GM12878 (cell line): ENCODE data around the gene LRRC27. TPM values are rescaled to one million over a fixed set of nuclear protein-coding genes. Genes with fewer than 3 reads are reported as not detected.

Experiments used
- ATAC-seq: fragments of 200-7000 bp; cut with Tn5 transposase; 3 replicates; pipeline ENCODE4 v1.9.1; 2020; ENCODE audit warnings: mild to moderate bottlenecking, moderate library complexity
- BruUV-seq: library from RNA; stranded (reverse); fragments of 400-500 nt; replicated peaks from 2 replicates; lab custom pipeline; 2021; lab: Mats Ljungman, UMichigan
- CTCF ChIA-PET: fragments of 300-600 bp; sonication (Branson Sonifier 250); formaldehyde crosslinking; extraction: SDS; loops from one replicate; lab custom pipeline; 2021; ENCODE audit warnings: inconsistent platforms; lab: Yijun Ruan, JAX
- POLR2A ChIA-PET: fragments of 350-600 bp; formaldehyde crosslinking; extraction: SDS; loops from one replicate; lab custom pipeline; 2021; ENCODE audit warnings: inconsistent platforms; lab: Charles Lee
- RAD21 ChIA-PET: fragments of 300-600 bp; sonication (Branson Sonifier 250); formaldehyde crosslinking; loops from one replicate; lab custom pipeline; 2023; ENCODE audit warnings: antibody characterized with exemption; ENCODE audit not compliant: unreplicated experiment; lab: Charles Lee
- SMC1A ChIA-PET: fragments of 300-600 bp; sonication (Branson Sonifier 250); formaldehyde crosslinking; loops from one replicate; lab custom pipeline; 2023; ENCODE audit not compliant: unreplicated experiment, uncharacterized antibody; lab: Charles Lee
- DNase-seq: peaks from one replicate; pipeline ENCODE4 v3.0.0-alpha.2; 2011; ENCODE audit warnings: low read depth, low spot score
- FAIRE-seq: peaks from 3 replicates; lab custom pipeline; 2011; peaks lifted over from hg19 to GRCh38; lab: Jason Lieb, UNC
- H2AFZ ChIP-seq: 2 replicates; pipeline ENCODE4 v1.6.0; 2011; ENCODE audit warnings: low read depth, low read length, control low read depth; ENCODE audit not compliant: control insufficient read depth
- H3K27ac ChIP-seq: 2 replicates; pipeline ENCODE4 v1.5.1; 2011; ENCODE audit warnings: control low read depth; ENCODE audit not compliant: control insufficient read depth, insufficient read depth
- H3K27me3 ChIP-seq, 2 experiments: replicated peaks in 1 of 2; 2 replicates each; pipeline versions ENCODE4 v1.6.0 to v1.6.1; 2011; ENCODE audit warnings: low read length in 1 of 2; ENCODE audit not compliant: control insufficient read depth in 2 of 2, insufficient read depth in 2 of 2
- H3K36me3 ChIP-seq, 2 experiments: 2 replicates each; pipeline ENCODE4 v1.5.1; 2011; ENCODE audit warnings: low read length in 1 of 2; ENCODE audit not compliant: control insufficient read depth in 2 of 2, insufficient read depth in 2 of 2
- H3K4me1 ChIP-seq: 2 replicates; pipeline ENCODE4 v1.6.1; 2011; ENCODE audit warnings: mild to moderate bottlenecking, low read length, moderate library complexity, mixed read lengths; ENCODE audit not compliant: control insufficient read depth, insufficient read depth
- H3K4me2 ChIP-seq: 2 replicates; pipeline ENCODE4 v1.6.0; 2011; ENCODE audit warnings: control low read depth; ENCODE audit not compliant: control insufficient read depth, insufficient read depth
- H3K4me3 ChIP-seq: fragments of 200-600 bp; sonication (generic); 2 replicates; pipeline ENCODE4 v1.5.1; 2016
- H3K79me2 ChIP-seq: 2 replicates; pipeline ENCODE4 v1.6.0; 2011; ENCODE audit warnings: low read length; ENCODE audit not compliant: control insufficient read depth, insufficient read depth
- H3K9ac ChIP-seq: 2 replicates; pipeline ENCODE4 v1.8.0; 2011; ENCODE audit warnings: low read length, control low read depth, mixed read lengths; ENCODE audit not compliant: control insufficient read depth, insufficient read depth
- H3K9me3 ChIP-seq: replicated peaks from 3 replicates; pipeline ENCODE4 v1.5.1; 2011; ENCODE audit warnings: mild to moderate bottlenecking, low read length; ENCODE audit not compliant: control insufficient read depth, insufficient read depth
- H4K20me1 ChIP-seq: 2 replicates; pipeline ENCODE4 v1.6.0; 2011; ENCODE audit not compliant: control insufficient read depth, insufficient read depth
- NFXL1 ChIP-seq: fragments of 450-650 bp; IDR thresholded peaks from 2 replicates; pipeline ENCODE4 v1.6.1; 2017; ENCODE audit warnings: antibody characterized with exemption, mild to moderate bottlenecking, borderline replicate concordance
- NR2C2 ChIP-seq: IDR thresholded peaks from 2 replicates; pipeline ENCODE4 v1.6.1; 2011; ENCODE audit warnings: borderline replicate concordance, low read depth; ENCODE audit not compliant: control insufficient read depth, insufficient read length
- PAX5 ChIP-seq: IDR thresholded peaks from 2 replicates; pipeline ENCODE4 v1.6.1; 2011; ENCODE audit warnings: low read depth, low read length, borderline replicate concordance
- POLR2A ChIP-seq: IDR thresholded peaks from 2 replicates; pipeline ENCODE4 v1.6.1; 2011; ENCODE audit warnings: low read depth, mild to moderate bottlenecking, low read length
- RBBP5 ChIP-seq: fragments of 200-600 bp; sonication (generic); conservative IDR thresholded peaks from 2 replicates; pipeline ENCODE4 v1.6.1; 2016
- SMC3 ChIP-seq: IDR thresholded peaks from 2 replicates; pipeline ENCODE4 v1.6.1; 2011; ENCODE audit warnings: low read length, improper control_type of control experiment, borderline replicate concordance
- ZBED1 ChIP-seq: IDR thresholded peaks from 2 replicates; pipeline ENCODE4 v1.6.1; 2016; ENCODE audit warnings: borderline replicate concordance
- ZNF384 ChIP-seq: IDR thresholded peaks from 2 replicates; pipeline ENCODE4 v1.6.1; 2012; ENCODE audit warnings: low read depth, mild to moderate bottlenecking, low read length, improper control_type of control experiment, borderline replicate concordance
- WGBS: methylation state at CpG from one replicate; pipeline ENCODE4 v1.1.6; 2016; ENCODE audit warnings: low lambda C conversion rate; ENCODE audit not compliant: insufficient replicate concordance, insufficient coverage; ENCODE audit errors: missing lambda C conversion rate; 5-methylcytosine and 5-hydroxymethylcytosine counted together
- in situ Hi-C: fragments of 300-500 bp; cut with MboI; formaldehyde crosslinking; loops from 9 replicates; pipeline ENCODE4 v1.14.3; 2018; ENCODE audit warnings: mixed read lengths
- intact Hi-C: fragments of 100-400 bp; cut with micrococcal nuclease; formaldehyde crosslinking; loops from one replicate; pipeline ENCODE4 v1.14.2; 2022; ENCODE audit not compliant: unreplicated experiment
- polyA plus RNA-seq, 11 experiments: library from polyadenylated mRNA; depleted of rRNA in 4 of 11; unstranded in 6 of 11; stranded (reverse) in 5 of 11; fragments of >200 nt; fragmentation: Nextera tagmentation in 4 of 11; fragmentation: Illumina TruSeq in 1 of 11; extraction: Ambion mirVana in 4 of 11; extraction: Trizol in 1 of 11; gene quantifications; 1 replicate in 1 of 11; 2 replicates in 10 of 11; pipeline versions ENCODE4 v1.2.1 to v1.2.3, GENCODE V29; 2011 to 2016; ENCODE audit warnings: inconsistent platforms in 2 of 11, missing spikeins in 2 of 11, low read depth in 1 of 11
- total RNA-seq, 4 experiments: library from RNA; depleted of rRNA in 3 of 4; stranded (reverse); fragments of >200 nt in 3 of 4; fragmentation: Illumina TruSeq in 1 of 4; extraction: Trizol in 1 of 4; gene quantifications; 2 replicates each; pipeline versions ENCODE4 v1.2.1 to v1.2.3, GENCODE V29; 2013 to 2021
- TF ChIP-seq, protein P1 (sequence below): IDR thresholded peaks from 2 replicates; pipeline ENCODE4 v1.6.1; 2011; ENCODE audit warnings: low read depth, low read length, improper control_type of control experiment, borderline replicate concordance
- TF ChIP-seq, protein P2 (sequence below): fragments of 450-650 bp; IDR thresholded peaks from 2 replicates; pipeline ENCODE4 v1.6.1; 2017; ENCODE audit warnings: mild to moderate bottlenecking, low read depth, inconsistent platforms; ENCODE audit not compliant: poor library complexity, severe bottlenecking
- TF ChIP-seq, protein P3 (sequence below): IDR thresholded peaks from 2 replicates; pipeline ENCODE4 v1.6.1; 2011; ENCODE audit warnings: borderline replicate concordance, low read depth, mild to moderate bottlenecking, moderate library complexity, mixed read lengths, low read length; ENCODE audit not compliant: insufficient read depth; ENCODE audit errors: extremely low read length

The LRRC27 gene
- total and polyA plus RNA-seq, 10 of the 15 experiments (the other 5 are each of a cell fraction or from before 2014, with no cell fraction given) = 0.48 to 6.9 (median 4.7) TPM

DNA sequence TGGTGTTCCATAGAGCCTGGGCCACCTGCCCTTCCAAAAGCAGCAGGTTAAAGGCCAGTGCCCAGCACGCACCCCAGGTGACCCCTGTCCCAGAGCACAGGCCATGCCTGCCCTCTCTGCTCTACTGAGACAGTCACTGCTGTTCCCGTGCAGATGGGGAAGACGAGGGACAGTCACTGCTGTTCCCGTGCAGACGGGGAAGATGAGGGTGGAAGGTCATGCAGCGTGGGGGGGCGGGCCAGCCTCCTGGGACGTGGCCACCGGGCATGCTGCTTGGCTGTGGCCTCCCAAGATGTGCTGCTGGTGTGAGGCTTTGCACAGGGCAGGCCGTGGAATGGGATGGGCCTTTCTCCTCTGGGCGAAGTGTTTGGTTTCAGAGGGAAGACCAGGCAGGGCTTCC is 18.4 kb downstream of the LRRC27 start:
- FAIRE-seq (no peak), ATAC-seq (no peak), DNase-seq (no peak)
- Histone ChIP-seq H3K9me3 (no peaks in the 10 kb centered on the region), H3K36me3 (no peaks in the 10 kb centered on the region), H3K79me2 (no peaks in the 10 kb centered on the region), H3K27me3 (no peaks in the 10 kb centered on the region), H3K4me3 (no peak overlapping the region), H3K27ac (no peak overlapping the region), H3K4me2 (no peak overlapping the region), H2AFZ (no peak overlapping the region), H4K20me1 (no peaks in the 10 kb centered on the region), H3K4me1 (no peaks in the 10 kb centered on the region), H3K9ac (no peak overlapping the region)
- WGBS = 66% methylated on average over 11 of the region's 11 CpGs
- no peak for TF ChIP-seq ZBED1
- SMC1A ChIA-PET = no interaction called here
- POLR2A ChIA-PET = no interaction called here
- intact Hi-C loops (no loop called here), in situ Hi-C loops (no loop called here)
- BruUV-seq = no TSS peak
- CTCF ChIA-PET = no interaction called here
- RAD21 ChIA-PET = no interaction called here

DNA sequence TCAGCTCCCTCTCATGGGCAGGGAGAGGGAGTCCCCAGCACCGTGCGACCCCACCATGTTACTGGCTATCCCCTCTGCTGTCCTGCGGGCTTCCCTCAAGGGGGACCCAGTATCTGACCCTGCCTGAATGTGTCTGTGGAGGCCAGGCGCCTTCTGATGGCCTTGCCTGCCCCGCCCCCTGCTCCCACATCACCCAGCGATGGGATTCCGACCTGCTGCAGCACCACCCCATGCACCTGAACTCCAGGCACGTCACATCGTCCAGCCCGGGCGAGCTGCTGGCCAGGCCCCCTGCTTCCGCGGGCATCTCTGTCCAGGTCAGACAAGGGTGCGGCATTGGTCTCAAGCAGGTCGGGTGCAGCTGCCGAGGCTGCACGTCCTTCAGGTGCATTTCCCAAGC is 19.0 kb downstream of the LRRC27 start:
- no peak for ATAC-seq
- Histone ChIP-seq H3K79me2 (no peaks in the 10 kb centered on the region), H3K36me3 (no peaks in the 10 kb centered on the region), H3K4me1 (no peaks in the 10 kb centered on the region), H3K9ac (no peak overlapping the region), H4K20me1 (no peaks in the 10 kb centered on the region), H3K9me3 (no peaks in the 10 kb centered on the region), H3K27me3 (no peaks in the 10 kb centered on the region), H3K27ac (no peak overlapping the region), H3K4me3 (no peak overlapping the region), H2AFZ (no peak overlapping the region), H3K4me2 (no peak overlapping the region)
- CTCF ChIA-PET = no interaction called here
- POLR2A ChIA-PET = no interaction called here
- no peak for DNase-seq
- WGBS = 79% methylated on average over 17 of the region's 17 CpGs
- RAD21 ChIA-PET = no interaction called here
- SMC1A ChIA-PET = no interaction called here
- in situ Hi-C loops (no loop called here), intact Hi-C loops (no loop called here)
- no TSS peak for BruUV-seq
- FAIRE-seq = no peak
- TF ChIP-seq NR2C2 (no peak), POLR2A (no peak), NFXL1 (no peak), PAX5 (no peak), RBBP5 (no peak), ZNF384 (no peak), SMC3 (no peak)
- TF ChIP-seq, protein P1, sequence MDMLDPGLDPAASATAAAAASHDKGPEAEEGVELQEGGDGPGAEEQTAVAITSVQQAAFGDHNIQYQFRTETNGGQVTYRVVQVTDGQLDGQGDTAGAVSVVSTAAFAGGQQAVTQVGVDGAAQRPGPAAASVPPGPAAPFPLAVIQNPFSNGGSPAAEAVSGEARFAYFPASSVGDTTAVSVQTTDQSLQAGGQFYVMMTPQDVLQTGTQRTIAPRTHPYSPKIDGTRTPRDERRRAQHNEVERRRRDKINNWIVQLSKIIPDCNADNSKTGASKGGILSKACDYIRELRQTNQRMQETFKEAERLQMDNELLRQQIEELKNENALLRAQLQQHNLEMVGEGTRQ = no peak
- TF ChIP-seq, protein P2, sequence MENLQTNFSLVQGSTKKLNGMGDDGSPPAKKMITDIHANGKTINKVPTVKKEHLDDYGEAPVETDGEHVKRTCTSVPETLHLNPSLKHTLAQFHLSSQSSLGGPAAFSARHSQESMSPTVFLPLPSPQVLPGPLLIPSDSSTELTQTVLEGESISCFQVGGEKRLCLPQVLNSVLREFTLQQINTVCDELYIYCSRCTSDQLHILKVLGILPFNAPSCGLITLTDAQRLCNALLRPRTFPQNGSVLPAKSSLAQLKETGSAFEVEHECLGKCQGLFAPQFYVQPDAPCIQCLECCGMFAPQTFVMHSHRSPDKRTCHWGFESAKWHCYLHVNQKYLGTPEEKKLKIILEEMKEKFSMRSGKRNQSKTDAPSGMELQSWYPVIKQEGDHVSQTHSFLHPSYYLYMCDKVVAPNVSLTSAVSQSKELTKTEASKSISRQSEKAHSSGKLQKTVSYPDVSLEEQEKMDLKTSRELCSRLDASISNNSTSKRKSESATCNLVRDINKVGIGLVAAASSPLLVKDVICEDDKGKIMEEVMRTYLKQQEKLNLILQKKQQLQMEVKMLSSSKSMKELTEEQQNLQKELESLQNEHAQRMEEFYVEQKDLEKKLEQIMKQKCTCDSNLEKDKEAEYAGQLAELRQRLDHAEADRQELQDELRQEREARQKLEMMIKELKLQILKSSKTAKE = no peak
- TF ChIP-seq, protein P3, sequence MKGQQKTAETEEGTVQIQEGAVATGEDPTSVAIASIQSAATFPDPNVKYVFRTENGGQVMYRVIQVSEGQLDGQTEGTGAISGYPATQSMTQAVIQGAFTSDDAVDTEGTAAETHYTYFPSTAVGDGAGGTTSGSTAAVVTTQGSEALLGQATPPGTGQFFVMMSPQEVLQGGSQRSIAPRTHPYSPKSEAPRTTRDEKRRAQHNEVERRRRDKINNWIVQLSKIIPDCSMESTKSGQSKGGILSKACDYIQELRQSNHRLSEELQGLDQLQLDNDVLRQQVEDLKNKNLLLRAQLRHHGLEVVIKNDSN = no peak
